Measurements from ENCODE around the gene SLC25A11. TPM values are rescaled to one million over a fixed set of nuclear protein-coding genes. Genes with fewer than 3 reads are reported as not detected.

Gene SLC25A11
- total RNA-seq, 1 donor from 2014 or later, result 47.5 TPM

DNA sequence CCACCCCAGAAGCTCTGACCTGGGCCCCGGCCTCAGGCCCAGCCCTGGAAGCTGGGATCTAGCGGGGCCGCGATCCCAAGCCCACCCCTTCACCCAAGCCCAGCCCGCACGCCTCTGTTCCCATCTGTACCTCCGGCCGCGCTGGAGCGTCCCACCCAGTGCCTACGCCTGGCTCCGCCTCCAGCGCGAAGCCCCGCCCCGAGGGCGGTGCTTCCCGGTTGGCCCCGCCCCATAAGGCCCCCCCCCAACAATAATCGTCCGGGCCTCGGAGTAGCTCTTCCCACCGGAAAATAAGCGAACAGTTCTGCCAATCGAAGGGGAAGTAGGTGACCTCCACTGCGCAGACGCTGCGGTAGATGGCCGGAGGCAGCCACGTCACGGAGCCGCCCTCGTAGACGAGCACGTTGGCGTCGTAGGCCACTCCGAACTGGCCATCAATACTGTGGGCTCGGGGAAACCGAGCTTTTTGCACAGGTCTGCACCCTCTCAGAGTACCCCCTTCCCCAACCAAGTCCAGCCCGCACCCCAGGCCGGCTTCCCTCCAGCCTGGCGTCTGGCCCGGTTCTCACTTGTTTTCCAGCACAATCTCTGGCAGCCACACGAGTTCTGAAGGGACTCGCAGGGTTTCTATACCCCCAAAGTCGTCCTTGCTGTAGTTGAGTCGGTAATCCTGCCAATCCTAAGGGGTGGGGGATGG lies 38.0 kb downstream of the SLC25A11 start:
- peaks cover 10% of the 10 kb centered on the region for H3K4me1 Mint-ChIP-seq (ENCODE audit: unreplicated experiment)
- H3K4me3 Mint-ChIP-seq (ENCODE audit: unreplicated experiment), result no peak overlapping the region
- H3K27ac Mint-ChIP-seq (ENCODE audit: unreplicated experiment), result no peak overlapping the region
- peaks cover 11% of the 10 kb centered on the region for H3K36me3 Mint-ChIP-seq (ENCODE audit: low read depth, unreplicated experiment)
- no peak for DNase-seq (ENCODE audit: low spot score)
- no peak for TF ChIP-seq CTCF (IDR thresholded peaks at IDR 0.05; ENCODE audit: unreplicated experiment)
- H3K9me3 Mint-ChIP-seq (ENCODE audit: unreplicated experiment), result no peaks in the 10 kb centered on the region
- H3K27me3 Mint-ChIP-seq (ENCODE audit: unreplicated experiment), result peaks cover 20% of the 10 kb centered on the region

DNA sequence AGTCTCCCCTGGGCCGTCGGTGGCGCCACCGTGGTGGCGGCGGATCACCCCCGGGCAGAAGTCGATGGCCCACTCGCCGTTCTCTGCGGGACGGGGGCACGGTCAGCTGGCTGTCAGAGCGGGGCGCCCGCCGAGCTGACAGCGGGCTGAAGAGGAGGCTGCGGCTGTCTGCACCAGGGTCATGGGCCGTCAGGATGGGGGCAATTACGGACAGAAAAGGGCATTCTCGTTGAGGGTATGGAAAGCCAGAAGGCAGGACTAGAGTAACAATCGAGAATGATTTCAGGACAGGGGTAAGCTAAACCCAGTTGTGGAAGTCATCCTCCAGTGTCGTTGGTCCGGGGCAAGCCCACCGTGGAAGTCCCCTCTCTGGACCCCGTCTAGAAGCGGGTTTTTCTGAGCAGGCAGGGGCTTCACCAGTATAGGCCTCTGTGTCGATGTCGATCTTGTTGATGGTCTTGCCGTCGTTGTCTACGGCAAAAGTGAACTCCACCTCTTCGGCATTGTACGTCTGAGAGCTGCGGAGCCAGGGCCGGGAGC lies 38.7 kb downstream of the SLC25A11 start:
- peaks cover 19% of the 10 kb centered on the region for H3K27me3 Mint-ChIP-seq (ENCODE audit: unreplicated experiment)
- H3K4me1 Mint-ChIP-seq (ENCODE audit: unreplicated experiment), result peaks cover 10% of the 10 kb centered on the region
- no peak for TF ChIP-seq CTCF (IDR thresholded peaks at IDR 0.05; ENCODE audit: unreplicated experiment)
- H3K36me3 Mint-ChIP-seq (ENCODE audit: low read depth, unreplicated experiment), result peaks cover 12% of the 10 kb centered on the region
- DNase-seq (ENCODE audit: low spot score), result no peak
- H3K4me3 Mint-ChIP-seq (ENCODE audit: unreplicated experiment), result no peak overlapping the region
- H3K9me3 Mint-ChIP-seq (ENCODE audit: unreplicated experiment), result no peaks in the 10 kb centered on the region
- no peak overlapping the region for H3K27ac Mint-ChIP-seq (ENCODE audit: unreplicated experiment)

- Mint-ChIP-seq H3K4me1 (ENCODE audit: unreplicated experiment) (peaks cover 10% of the 10 kb centered on the region), H3K27me3 (ENCODE audit: unreplicated experiment) (peaks cover 22% of the 10 kb centered on the region), H3K4me3 (ENCODE audit: unreplicated experiment) (peak overlapping the region; percentile 63), H3K9me3 (ENCODE audit: unreplicated experiment) (no peaks in the 10 kb centered on the region), H3K27ac (ENCODE audit: unreplicated experiment) (no peak overlapping the region), H3K36me3 (ENCODE audit: low read depth, unreplicated experiment) (peaks cover 18% of the 10 kb centered on the region)
- no peak for TF ChIP-seq CTCF (IDR thresholded peaks at IDR 0.05; ENCODE audit: unreplicated experiment)
- DNase-seq (ENCODE audit: low spot score), result peak; percentile 22
These were observed 39.4 kb downstream of the SLC25A11 start for GRCh38 chr17:4900231-4901107.

DNA sequence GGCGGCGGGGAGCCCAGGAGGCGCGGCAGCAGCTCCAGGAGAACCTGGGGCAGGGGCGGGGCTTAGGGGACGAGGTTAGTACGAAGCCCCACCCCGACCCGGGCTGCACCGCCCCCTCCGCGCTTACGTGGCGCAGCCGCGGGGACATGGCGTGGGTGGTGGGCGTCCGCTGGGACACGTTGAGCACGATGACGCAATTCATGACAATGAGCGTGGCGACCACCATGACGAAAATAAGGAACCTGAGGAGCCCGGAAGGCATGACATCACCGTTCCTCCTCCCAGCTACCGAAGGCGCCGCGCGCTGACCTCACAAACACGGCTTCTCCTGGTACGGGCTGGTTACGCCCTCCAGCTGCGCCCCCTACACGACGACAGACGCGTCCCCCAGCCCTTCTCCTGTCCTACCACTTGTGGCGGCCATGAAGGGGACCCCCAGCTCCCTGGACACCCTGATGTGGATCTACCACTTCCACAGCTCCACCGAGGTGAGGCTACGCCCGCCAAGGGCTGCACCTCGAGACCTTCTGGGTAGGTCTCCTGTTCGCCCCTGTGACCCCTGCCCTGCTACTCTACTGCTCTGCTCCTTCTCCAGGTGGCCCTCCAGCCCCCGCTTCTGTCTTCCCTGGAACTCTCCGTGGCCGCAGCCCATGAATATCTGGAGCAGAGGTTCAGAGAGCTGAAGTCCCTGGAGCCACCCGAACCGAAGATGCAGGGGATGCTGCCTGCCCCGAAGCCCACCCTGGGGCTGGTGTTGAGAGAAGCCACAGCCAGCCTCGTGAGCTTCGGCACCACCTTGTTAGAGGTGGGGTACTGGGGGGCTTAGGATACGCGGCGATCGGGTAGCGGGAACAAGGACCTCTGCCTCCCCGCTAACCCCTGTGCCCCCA lies 40.3 kb downstream of the SLC25A11 start, which contains the start of gene C17orf107:
C17orf107 (plus strand) TSS at position 196 of the 890 bp plus-strand sequence; CDS start at position 423, 227 bp downstream.
- peaks cover 10% of the 10 kb centered on the region for H3K4me1 Mint-ChIP-seq (ENCODE audit: unreplicated experiment)
- DNase-seq (ENCODE audit: low spot score), result peak; percentile 73
- no peak for TF ChIP-seq CTCF (IDR thresholded peaks at IDR 0.05; ENCODE audit: unreplicated experiment)
- H3K27me3 Mint-ChIP-seq (ENCODE audit: unreplicated experiment), result peaks cover 26% of the 10 kb centered on the region
- no peaks in the 10 kb centered on the region for H3K9me3 Mint-ChIP-seq (ENCODE audit: unreplicated experiment)
- H3K27ac Mint-ChIP-seq (ENCODE audit: unreplicated experiment), result peak within 1 kb of the TSS; percentile 64
- H3K36me3 Mint-ChIP-seq (ENCODE audit: low read depth, unreplicated experiment), result peaks cover 25% of the 10 kb centered on the region
- peak within 1 kb of the TSS; percentile 87 for H3K4me3 Mint-ChIP-seq (ENCODE audit: unreplicated experiment)

Measured in endothelial cell (in vitro differentiated cells).